PFSK-1 (cell line): ENCODE data around the gene SNRNP70.

Source experiments
- FOXP2 ChIP-seq: optimal IDR thresholded peaks from 2 replicates; pipeline ENCODE3; 2011; ENCODE audit warnings: borderline replicate concordance, control low read depth, inconsistent platforms; ENCODE audit not compliant: insufficient read depth; ENCODE audit errors: extremely low read length, extremely low read depth
- POLR2AphosphoS5 ChIP-seq: IDR thresholded peaks from 2 replicates; pipeline ENCODE4 v1.6.1; 2012; ENCODE audit warnings: low read depth, mild to moderate bottlenecking, control low read depth, low read length, moderate library complexity
- SIN3A ChIP-seq: IDR thresholded peaks from 2 replicates; pipeline ENCODE4 v1.6.1; 2012; ENCODE audit warnings: mild to moderate bottlenecking, low read length, moderate library complexity, borderline replicate concordance; ENCODE audit not compliant: insufficient read depth
- TAF1 ChIP-seq: IDR thresholded peaks from 2 replicates; pipeline ENCODE4 v1.6.1; 2012; ENCODE audit warnings: low read length, control low read depth, borderline replicate concordance; ENCODE audit not compliant: insufficient read depth
- TF ChIP-seq, protein P1 (sequence below), 2 experiments: IDR thresholded peaks; 2 replicates each; pipeline versions ENCODE4 v1.6.1 to v1.8.0; 2011 to 2012; ENCODE audit warnings: low read depth in 2 of 2, low read length in 2 of 2, control low read depth in 1 of 2, inconsistent platforms in 1 of 2, mild to moderate bottlenecking in 1 of 2, moderate library complexity in 1 of 2; ENCODE audit not compliant: insufficient read depth in 1 of 2

SNRNP70 gene

DNA sequence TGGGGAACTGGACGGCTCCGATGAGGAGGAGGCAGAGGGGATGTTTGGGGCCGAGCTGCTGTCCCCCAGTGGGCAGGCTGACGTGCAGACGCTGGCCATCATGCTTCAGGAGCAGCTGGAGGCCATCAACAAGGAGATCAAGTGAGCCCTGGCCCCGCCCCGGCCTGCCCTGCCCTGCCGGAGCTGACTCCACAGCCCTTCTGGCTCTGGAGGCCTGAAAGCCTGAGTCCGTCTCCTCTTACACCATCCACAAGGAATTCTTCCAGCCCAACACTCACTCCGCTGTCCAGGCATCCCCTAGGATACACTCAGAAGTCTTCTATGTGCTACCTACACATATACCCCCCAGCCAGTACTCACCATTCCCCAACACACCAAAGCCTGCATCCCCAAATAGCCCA, 51.5 kb downstream of the SNRNP70 start:
- TF ChIP-seq, protein P1, sequence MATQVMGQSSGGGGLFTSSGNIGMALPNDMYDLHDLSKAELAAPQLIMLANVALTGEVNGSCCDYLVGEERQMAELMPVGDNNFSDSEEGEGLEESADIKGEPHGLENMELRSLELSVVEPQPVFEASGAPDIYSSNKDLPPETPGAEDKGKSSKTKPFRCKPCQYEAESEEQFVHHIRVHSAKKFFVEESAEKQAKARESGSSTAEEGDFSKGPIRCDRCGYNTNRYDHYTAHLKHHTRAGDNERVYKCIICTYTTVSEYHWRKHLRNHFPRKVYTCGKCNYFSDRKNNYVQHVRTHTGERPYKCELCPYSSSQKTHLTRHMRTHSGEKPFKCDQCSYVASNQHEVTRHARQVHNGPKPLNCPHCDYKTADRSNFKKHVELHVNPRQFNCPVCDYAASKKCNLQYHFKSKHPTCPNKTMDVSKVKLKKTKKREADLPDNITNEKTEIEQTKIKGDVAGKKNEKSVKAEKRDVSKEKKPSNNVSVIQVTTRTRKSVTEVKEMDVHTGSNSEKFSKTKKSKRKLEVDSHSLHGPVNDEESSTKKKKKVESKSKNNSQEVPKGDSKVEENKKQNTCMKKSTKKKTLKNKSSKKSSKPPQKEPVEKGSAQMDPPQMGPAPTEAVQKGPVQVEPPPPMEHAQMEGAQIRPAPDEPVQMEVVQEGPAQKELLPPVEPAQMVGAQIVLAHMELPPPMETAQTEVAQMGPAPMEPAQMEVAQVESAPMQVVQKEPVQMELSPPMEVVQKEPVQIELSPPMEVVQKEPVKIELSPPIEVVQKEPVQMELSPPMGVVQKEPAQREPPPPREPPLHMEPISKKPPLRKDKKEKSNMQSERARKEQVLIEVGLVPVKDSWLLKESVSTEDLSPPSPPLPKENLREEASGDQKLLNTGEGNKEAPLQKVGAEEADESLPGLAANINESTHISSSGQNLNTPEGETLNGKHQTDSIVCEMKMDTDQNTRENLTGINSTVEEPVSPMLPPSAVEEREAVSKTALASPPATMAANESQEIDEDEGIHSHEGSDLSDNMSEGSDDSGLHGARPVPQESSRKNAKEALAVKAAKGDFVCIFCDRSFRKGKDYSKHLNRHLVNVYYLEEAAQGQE (IDR thresholded peaks at IDR 0.05; ENCODE audit: insufficient read depth in 1 of 2, low read depth in 2 of 2, low read length in 2 of 2): no peak
- TF ChIP-seq POLR2AphosphoS5: no peak
- TF ChIP-seq TAF1: no peak
- TF ChIP-seq SIN3A: no peak
- TF ChIP-seq FOXP2: no peak

- no peak for TF ChIP-seq TAF1
- no peak for TF ChIP-seq SIN3A
- TF ChIP-seq FOXP2: no peak
- TF ChIP-seq POLR2AphosphoS5: no peak
- TF ChIP-seq, protein P1 (IDR thresholded peaks at IDR 0.05; ENCODE audit: insufficient read depth in 1 of 2, low read depth in 2 of 2, low read length in 2 of 2): no peak
These were observed 55.7 kb downstream of the SNRNP70 start for GRCh38 chr19:49140951-49141350.

- TF ChIP-seq TAF1 (no peak), POLR2AphosphoS5 (no peak), FOXP2 (no peak), SIN3A (no peak)
- TF ChIP-seq, protein P1 (IDR thresholded peaks at IDR 0.05; ENCODE audit: insufficient read depth in 1 of 2, low read depth in 2 of 2, low read length in 2 of 2): no peak
These were observed 56.1 kb downstream of the SNRNP70 start for GRCh38 chr19:49141352-49141751.

DNA sequence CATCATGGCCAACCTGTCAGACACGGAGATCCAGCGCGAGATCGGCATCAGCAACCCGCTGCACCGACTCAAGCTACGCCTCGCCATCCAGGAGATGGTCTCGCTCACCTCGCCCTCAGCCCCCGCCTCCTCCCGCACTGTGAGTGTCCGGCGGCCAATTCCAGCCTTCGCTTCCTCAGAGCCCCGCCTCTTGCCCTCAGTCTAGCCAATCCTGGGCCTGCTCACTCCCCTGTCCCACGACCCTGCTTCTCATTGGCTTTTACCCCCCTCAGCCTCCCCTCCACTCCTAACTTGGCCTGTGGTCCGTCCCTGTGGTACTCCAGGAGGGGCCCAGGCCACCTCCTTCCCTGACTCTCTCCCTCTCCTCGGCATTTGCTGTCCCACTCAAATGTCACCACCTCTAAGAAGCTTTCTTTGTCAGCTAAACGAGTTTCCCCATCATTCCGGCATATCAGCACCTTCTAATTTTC, 57.6 kb downstream of the SNRNP70 start:
- TF ChIP-seq SIN3A: no peak

DNA sequence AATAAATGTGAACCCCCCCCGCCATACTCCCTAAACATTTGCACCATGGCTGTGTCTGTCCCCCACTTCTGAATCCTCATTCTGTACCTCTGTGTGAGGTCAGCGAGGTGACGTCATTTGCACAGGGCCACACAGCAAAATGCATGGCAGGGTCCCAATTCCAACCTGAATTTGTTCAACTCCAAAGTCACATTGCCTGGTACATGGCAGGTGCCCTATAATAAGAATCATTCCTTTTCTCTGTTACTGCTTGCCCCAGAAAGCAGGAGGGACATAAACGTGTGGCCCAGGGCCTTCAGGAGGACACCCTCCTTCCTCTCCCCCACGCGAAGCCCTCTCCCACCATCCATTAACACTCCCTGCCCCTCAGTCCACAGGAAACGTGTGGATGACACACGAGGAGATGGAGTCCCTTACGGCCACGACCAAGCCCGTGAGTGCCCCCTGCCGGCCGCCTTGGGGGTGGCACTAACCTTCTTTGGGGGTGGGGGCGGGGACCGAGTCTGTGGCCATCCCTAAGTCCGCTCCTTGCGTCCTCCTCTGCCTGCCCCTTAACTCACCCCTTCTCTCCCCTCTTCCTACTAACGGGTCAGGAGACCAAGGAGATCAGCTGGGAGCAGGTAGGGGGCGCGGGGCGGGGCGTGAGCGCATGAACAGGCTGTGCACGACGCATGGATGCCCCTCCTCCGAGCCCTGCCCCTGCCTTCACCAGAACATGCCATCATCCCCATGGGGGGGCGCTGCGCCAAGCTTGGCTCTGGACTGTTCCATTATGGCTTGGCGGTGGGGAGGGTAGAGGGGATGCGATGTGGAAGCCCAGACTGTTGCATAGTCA, 60.5 kb downstream of the SNRNP70 start:
- TF ChIP-seq, protein P1 (IDR thresholded peaks at IDR 0.05; ENCODE audit: insufficient read depth in 1 of 2, low read depth in 2 of 2, low read length in 2 of 2): 0 out of 4 replicates have a peak, but pooled peaks of 1 of the 2 experiments have one; percentile 36
- no peak for TF ChIP-seq POLR2AphosphoS5
- TF ChIP-seq FOXP2: no peak
- TF ChIP-seq TAF1: no peak
- TF ChIP-seq SIN3A: 0 out of 2 replicates have a peak, but pooled peaks have one; percentile 61
